Mucosa of rectum (tissue), 2 donors: ENCODE results near the gene DHCR24.
A peak's percentile ranks its signal among the peaks of the same experiment; 100 is the strongest.

Experiments used
- H3K27ac ChIP-seq, 2 donors: one replicate each; pipeline ENCODE4 v1.7.0; 2013; ENCODE audit warnings: inconsistent platforms in 2 of 2, low read depth in 2 of 2, low read length in 2 of 2
- H3K27me3 ChIP-seq, 2 donors: one replicate each; pipeline ENCODE4 v1.7.0; 2013; ENCODE audit warnings: low read length in 2 of 2; ENCODE audit not compliant: control insufficient read depth in 2 of 2, insufficient read depth in 2 of 2
- H3K36me3 ChIP-seq, 2 donors: one replicate each; pipeline ENCODE4 v1.7.0; 2013; ENCODE audit warnings: low read length in 2 of 2; ENCODE audit not compliant: control insufficient read depth in 2 of 2, insufficient read depth in 2 of 2
- H3K4me1 ChIP-seq, 2 donors: one replicate each; pipeline ENCODE4 v1.7.0; 2013; ENCODE audit warnings: low read length in 2 of 2, mild to moderate bottlenecking in 1 of 2; ENCODE audit not compliant: control insufficient read depth in 2 of 2, insufficient read depth in 2 of 2
- H3K4me3 ChIP-seq, 2 donors: one replicate each; pipeline ENCODE4 v1.7.0; 2013; ENCODE audit warnings: low read length in 2 of 2
- H3K9ac ChIP-seq, 2 donors: one replicate each; pipeline ENCODE4 v1.7.0; 2013; ENCODE audit warnings: low read length in 2 of 2, low read depth in 1 of 2, mild to moderate bottlenecking in 1 of 2
- H3K9me3 ChIP-seq, 2 donors: one replicate each; pipeline ENCODE4 v1.7.0; 2013; ENCODE audit warnings: low read length in 2 of 2; ENCODE audit not compliant: control insufficient read depth in 2 of 2
- donor health status: healthy.
- donor health status: Normal muscosa, but diverticular disease.

Gene DHCR24

GRCh38 chr1:54819733-54820132 is 67.3 kb downstream of the DHCR24 start:
- Histone ChIP-seq H3K9ac (no peak overlapping the region), H3K9me3 (peaks cover 0 to 2% of the 10 kb centered on the region in 2 donors), H3K4me1 (peaks cover 10 to 18% of the 10 kb centered on the region in 2 donors), H3K27me3 (no peaks in the 10 kb centered on the region), H3K27ac (no peak overlapping the region), H3K36me3 (no peaks in the 10 kb centered on the region), H3K4me3 (no peak overlapping the region)

DNA sequence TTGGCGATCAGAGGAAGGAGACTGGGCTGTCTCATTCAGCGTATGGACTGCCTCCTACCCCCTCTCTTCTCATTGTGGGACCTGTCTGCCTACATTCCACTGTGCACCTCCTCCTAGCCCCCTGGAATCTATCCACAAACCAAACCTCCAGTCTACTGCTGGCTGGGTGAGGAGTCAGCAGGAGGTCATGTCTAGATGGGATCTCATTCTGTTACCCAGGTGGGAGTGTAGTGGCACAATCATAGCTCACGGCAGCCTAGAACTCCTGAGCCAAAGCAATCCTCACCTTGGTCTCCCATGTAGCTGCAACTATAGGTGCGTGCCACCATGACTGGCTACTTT is 67.8 kb downstream of the DHCR24 start:
- Histone ChIP-seq H3K36me3 (no peaks in the 10 kb centered on the region), H3K4me3 (no peak overlapping the region), H3K27me3 (no peaks in the 10 kb centered on the region), H3K9me3 (peaks cover 0 to 1% of the 10 kb centered on the region in 2 donors), H3K4me1 (peaks cover 15 to 23% of the 10 kb centered on the region in 2 donors), H3K27ac (no peak overlapping the region), H3K9ac (no peak overlapping the region)

DNA sequence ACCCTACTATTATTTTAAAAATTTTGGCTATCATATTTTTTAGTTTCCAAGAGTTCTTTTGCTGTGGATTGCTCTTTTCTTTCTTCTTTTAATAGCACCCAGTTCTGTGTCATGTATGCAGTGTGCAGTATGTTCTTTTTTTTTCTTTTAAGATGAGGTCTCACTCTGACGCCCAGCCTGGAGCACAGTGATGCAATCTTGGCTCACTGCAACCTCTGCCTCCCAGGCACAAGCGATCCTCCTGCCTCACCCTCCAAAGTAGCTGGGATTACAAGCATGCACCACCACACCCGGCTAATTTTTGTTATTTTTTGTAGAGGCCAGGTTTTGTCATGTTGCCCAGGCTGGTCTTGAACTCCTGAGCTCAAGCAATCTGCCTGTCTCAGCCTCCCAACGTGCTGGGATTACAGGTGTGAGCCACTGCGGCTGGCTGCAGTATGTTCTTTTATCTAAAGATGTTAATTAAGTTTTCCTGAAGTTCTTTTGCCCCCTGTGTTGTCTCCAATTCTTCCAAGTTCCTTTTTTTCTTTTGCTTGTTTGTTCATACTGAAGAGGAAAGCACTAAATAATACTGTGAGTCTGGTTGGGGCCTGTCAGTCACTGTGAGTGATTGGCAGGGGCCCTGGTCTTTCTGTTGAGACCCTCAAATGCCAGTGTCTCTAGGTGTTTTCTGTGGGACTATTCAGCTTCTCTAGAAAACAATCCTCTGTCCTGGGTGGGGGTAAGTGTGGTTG is 68.4 kb downstream of the DHCR24 start:
- no peak overlapping the region for H3K27ac ChIP-seq

DNA sequence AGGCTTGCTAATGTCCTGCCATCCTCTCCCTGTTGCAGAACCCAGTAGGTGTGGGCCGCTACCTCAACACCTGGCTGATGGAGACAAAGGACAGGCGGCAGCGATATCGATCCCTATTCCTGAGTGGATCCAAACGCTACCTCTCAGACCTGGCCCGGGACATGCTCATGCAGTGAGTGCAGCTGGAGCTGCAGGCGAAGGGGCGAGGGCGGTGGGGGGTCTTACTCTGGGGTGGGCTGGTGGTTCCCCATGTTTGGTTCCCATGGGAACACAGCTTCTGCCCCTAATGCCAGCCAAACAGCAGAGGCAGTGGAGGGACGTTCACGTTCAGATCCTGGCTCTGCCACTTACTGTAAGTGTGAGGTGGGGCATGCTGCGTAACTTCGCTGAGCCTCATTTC is 70.0 kb downstream of the DHCR24 start:
- Histone ChIP-seq H3K36me3 (no peaks in the 10 kb centered on the region), H3K9ac (no peak overlapping the region), H3K4me3 (no peak overlapping the region), H3K27me3 (no peaks in the 10 kb centered on the region), H3K4me1 (peaks cover 27 to 35% of the 10 kb centered on the region in 2 donors), H3K27ac (no peak overlapping the region), H3K9me3 (no peaks in the 10 kb centered on the region)

More for the DNA sequence above, 68.4 kb downstream of the DHCR24 start:
- peaks cover 21 to 28% of the 10 kb centered on the region in 2 donors for H3K4me1 ChIP-seq
- H3K36me3 ChIP-seq, result no peaks in the 10 kb centered on the region
- no peak overlapping the region for H3K9ac ChIP-seq
- no peak overlapping the region for H3K4me3 ChIP-seq
- H3K9me3 ChIP-seq, result no peaks in the 10 kb centered on the region
- no peaks in the 10 kb centered on the region for H3K27me3 ChIP-seq

DNA sequence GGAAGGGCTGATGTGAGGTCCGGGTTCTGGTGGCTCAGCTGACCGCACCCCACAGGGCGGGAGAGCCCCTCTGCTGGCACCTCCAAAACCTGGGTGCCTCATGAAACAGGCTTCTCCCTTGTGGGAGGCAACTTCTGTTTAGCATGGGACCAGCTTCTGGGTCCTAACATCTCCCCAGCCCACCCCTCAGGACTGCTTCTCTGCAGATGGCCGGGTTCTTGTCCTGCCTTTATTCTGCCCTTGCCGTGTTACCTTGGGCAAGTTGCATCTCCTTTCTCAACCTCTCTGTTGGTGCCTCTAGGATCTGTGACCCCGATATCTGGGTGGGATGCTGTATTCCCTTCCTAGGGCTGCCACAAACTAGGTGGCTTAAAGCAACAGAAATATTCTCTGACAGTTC is 70.9 kb downstream of the DHCR24 start:
- Histone ChIP-seq H3K36me3 (no peaks in the 10 kb centered on the region), H3K4me1 (peaks cover 27 to 35% of the 10 kb centered on the region in 2 donors), H3K4me3 (no peak overlapping the region), H3K27me3 (no peaks in the 10 kb centered on the region), H3K27ac (peak overlapping the region; percentile 84 to 85), H3K9me3 (no peaks in the 10 kb centered on the region), H3K9ac (no peak overlapping the region)

- Histone ChIP-seq H3K4me3 (peak overlapping the region in 1 of 2 donors; percentile 31), H3K4me1 (peaks cover 33 to 35% of the 10 kb centered on the region in 2 donors), H3K36me3 (no peaks in the 10 kb centered on the region), H3K9ac (no peak overlapping the region), H3K27ac (peak overlapping the region; percentile 84 to 85), H3K9me3 (no peaks in the 10 kb centered on the region), H3K27me3 (no peaks in the 10 kb centered on the region)
Observed at GRCh38 chr1:54815086-54815876, 71.7 kb downstream of the DHCR24 start.

DNA sequence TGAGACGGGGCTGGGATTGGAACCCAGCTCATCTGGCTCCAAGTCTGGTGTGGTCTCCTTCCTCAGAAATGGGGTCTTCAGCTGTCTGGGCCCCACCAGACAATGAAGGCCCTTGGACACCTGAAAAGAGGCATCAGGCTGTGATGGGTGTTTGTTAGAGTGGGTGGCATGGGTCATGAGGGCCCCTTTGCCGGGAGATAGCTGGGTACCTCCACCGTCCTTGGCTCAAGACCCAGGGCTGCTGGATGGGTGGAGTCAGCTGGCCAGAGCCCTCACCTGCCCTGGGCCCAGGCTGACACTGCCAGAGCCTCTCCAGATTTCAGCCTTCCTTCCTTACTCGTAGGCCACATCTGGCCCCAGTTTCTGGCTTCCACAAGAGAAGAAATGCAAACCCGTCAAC is 72.4 kb downstream of the DHCR24 start:
- Histone ChIP-seq H3K9me3 (no peaks in the 10 kb centered on the region), H3K27me3 (no peaks in the 10 kb centered on the region), H3K4me1 (peaks cover 33 to 35% of the 10 kb centered on the region in 2 donors), H3K9ac (peak overlapping the region in 1 of 2 donors; percentile 25), H3K4me3 (peak overlapping the region in 1 of 2 donors; percentile 5), H3K27ac (peak overlapping the region; percentile 84 to 85), H3K36me3 (no peaks in the 10 kb centered on the region)

- Histone ChIP-seq H3K36me3 (no peaks in the 10 kb centered on the region), H3K4me1 (peaks cover 33 to 35% of the 10 kb centered on the region in 2 donors), H3K9me3 (no peaks in the 10 kb centered on the region), H3K27me3 (no peaks in the 10 kb centered on the region), H3K27ac (peak overlapping the region; percentile 84 to 85), H3K4me3 (peak overlapping the region; percentile 5 to 26), H3K9ac (peak overlapping the region in 1 of 2 donors; percentile 25)
Observed at GRCh38 chr1:54814126-54814498, 72.9 kb downstream of the DHCR24 start.

DNA sequence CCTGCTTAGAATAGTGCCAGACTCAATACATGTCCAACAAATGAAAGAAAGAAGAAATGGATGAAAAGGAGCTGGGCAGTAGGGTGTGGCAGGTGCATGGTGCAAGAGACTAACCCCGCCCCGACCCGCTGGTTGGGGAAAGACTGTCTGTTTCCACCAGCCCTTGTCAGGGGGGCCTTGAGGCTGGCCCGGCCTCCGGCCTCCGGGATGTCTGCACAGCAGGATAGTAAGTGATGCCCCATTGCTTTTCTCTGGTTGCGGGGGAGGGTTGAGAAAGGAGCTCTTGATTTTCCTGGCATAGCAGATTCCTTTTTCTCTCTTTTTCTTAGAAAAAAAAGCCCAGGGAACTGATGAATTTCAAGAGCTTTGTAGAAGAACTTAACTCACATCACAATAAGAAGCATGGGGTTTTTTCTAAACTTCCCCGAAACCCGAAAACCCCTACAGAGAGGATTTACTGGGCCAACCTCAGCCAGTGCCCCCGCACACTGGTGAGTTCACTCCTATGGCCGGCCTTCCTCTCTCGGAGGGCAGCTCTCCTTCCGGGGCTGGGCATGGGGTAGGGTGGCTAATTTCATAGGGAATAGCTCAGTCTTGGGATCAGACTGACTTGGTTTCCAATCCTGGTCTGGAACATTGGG is 73.4 kb downstream of the DHCR24 start:
- Histone ChIP-seq H3K27ac (peak overlapping the region; percentile 52 to 84), H3K9ac (no peak overlapping the region), H3K27me3 (no peaks in the 10 kb centered on the region), H3K9me3 (no peaks in the 10 kb centered on the region), H3K36me3 (no peaks in the 10 kb centered on the region), H3K4me1 (peaks cover 33 to 35% of the 10 kb centered on the region in 2 donors), H3K4me3 (peak overlapping the region in 1 of 2 donors; percentile 26)
